ENCODE results near the gene PTPN2.

The PTPN2 gene

GRCh38 chr18:12930908-12931307, 46.9 kb upstream of the PTPN2 start:
- ChIA-PET POLR2A (no interaction called here), CTCF (interaction anchor here (0.6 to 1.0 kb wide), 2 partner anchors 204 to 637 kb away, joined by 5 read pairs; no protein-coding TSS in a partner anchor)
- no peak overlapping the region for H3K4me3 ChIP-seq (ENCODE audit: low read depth, low read length)
- H3K36me3 ChIP-seq (ENCODE audit: control insufficient read depth in 2 of 2, insufficient read depth in 1 of 2, low read length in 2 of 2), result no peaks in the 10 kb centered on the region
- no peaks in the 10 kb centered on the region for H3K9me3 ChIP-seq (ENCODE audit: control insufficient read depth, insufficient read depth, low read depth, low read length)
- H3K4me1 ChIP-seq (ENCODE audit: control insufficient read depth, insufficient read depth, low read length), result no peaks in the 10 kb centered on the region
- no peak overlapping the region for H3K27ac ChIP-seq (ENCODE audit: extremely low read depth, low read depth, low read length)
- TF ChIP-seq ZNF747 (tag by site-specific recombination; IDR thresholded peaks at IDR 0.05) (no peak), ZNF169 (tag by site-specific recombination; IDR thresholded peaks at IDR 0.05) (no peak), PATZ1 (tag by site-specific recombination; IDR thresholded peaks at IDR 0.05) (no peak), ZBTB44 (tag by site-specific recombination; IDR thresholded peaks at IDR 0.05) (no peak), ZNF548 (tag by site-specific recombination; IDR thresholded peaks at IDR 0.05) (no peak)

GRCh38 chr18:12930376-12930775, 46.3 kb upstream of the PTPN2 start:
- Histone ChIP-seq H3K4me3 (ENCODE audit: low read depth, low read length) (no peak overlapping the region), H3K4me1 (ENCODE audit: control insufficient read depth, insufficient read depth, low read length) (no peaks in the 10 kb centered on the region), H3K36me3 (ENCODE audit: control insufficient read depth in 2 of 2, insufficient read depth in 1 of 2, low read length in 2 of 2) (no peaks in the 10 kb centered on the region), H3K9me3 (ENCODE audit: control insufficient read depth, insufficient read depth, low read depth, low read length) (no peaks in the 10 kb centered on the region), H3K27ac (ENCODE audit: extremely low read depth, low read depth, low read length) (no peak overlapping the region)
- ChIA-PET POLR2A (no interaction called here), CTCF (interaction anchor here (0.6 to 1.0 kb wide), 2 partner anchors 204 to 637 kb away, joined by 5 read pairs; no protein-coding TSS in a partner anchor)
- TF ChIP-seq HOXA7 (CRISPR knock-in tag; IDR thresholded peaks at IDR 0.05; ENCODE audit: borderline replicate concordance) (no peak), ZNF266 (tag by site-specific recombination; IDR thresholded peaks at IDR 0.05; ENCODE audit: low read depth) (no peak), ZNF510 (tag by site-specific recombination; IDR thresholded peaks at IDR 0.05; ENCODE audit: insufficient replicate concordance) (no peak), SALL2 (tag by site-specific recombination; IDR thresholded peaks at IDR 0.05; ENCODE audit: borderline replicate concordance) (no peak), ZNF513 (tag by site-specific recombination; IDR thresholded peaks at IDR 0.05) (no peak), ZNF132 (tag by site-specific recombination; IDR thresholded peaks at IDR 0.05; ENCODE audit: borderline replicate concordance) (no peak), ZBTB6 (tag by site-specific recombination; IDR thresholded peaks at IDR 0.05) (no peak), KLF8 (tag by site-specific recombination; IDR thresholded peaks at IDR 0.05) (no peak), ZNF335 (tag by site-specific recombination; conservative IDR thresholded peaks at IDR 0.05) (no peak), ZNF114 (tag by site-specific recombination; IDR thresholded peaks at IDR 0.05) (no peak), ZNF394 (tag by site-specific recombination; IDR thresholded peaks at IDR 0.05; ENCODE audit: borderline replicate concordance) (no peak), ZNF707 (tag by site-specific recombination; IDR thresholded peaks at IDR 0.05) (no peak), ZNF843 (tag by site-specific recombination; IDR thresholded peaks at IDR 0.05) (no peak), ZNF274 (IDR thresholded peaks at IDR 0.05; ENCODE audit: low read length) (no peak), ZNF274 (tag by site-specific recombination; IDR thresholded peaks at IDR 0.05; ENCODE audit: borderline replicate concordance) (no peak), HIC1 (tag by site-specific recombination; IDR thresholded peaks at IDR 0.05) (no peak), ZNF19 (tag by site-specific recombination; IDR thresholded peaks at IDR 0.05; ENCODE audit: low read depth) (no peak), AEBP2 (tag by site-specific recombination; IDR thresholded peaks at IDR 0.05; ENCODE audit: borderline replicate concordance) (no peak), ZNF138 (tag by site-specific recombination; IDR thresholded peaks at IDR 0.05; ENCODE audit: borderline replicate concordance) (no peak), ZNF133 (tag by site-specific recombination; IDR thresholded peaks at IDR 0.05) (no peak), ZNF10 (tag by site-specific recombination; IDR thresholded peaks at IDR 0.05) (no peak)
